Epithelial cell of esophagus (primary cell): ENCODE results near the gene IPCEF1.

ENCODE experiments used
- DNase-seq: peaks from one replicate; pipeline ENCODE4 v3.0.0; 2010; ENCODE audit warnings: low read depth
- H3K4me3 ChIP-seq: 2 replicates; pipeline ENCODE4 v1.5.1; 2011; ENCODE audit warnings: mild to moderate bottlenecking, low read length, control low read depth
- TF ChIP-seq, protein P1 (sequence below): IDR thresholded peaks from 2 replicates; pipeline ENCODE4 v1.5.1; 2011; ENCODE audit warnings: low read depth, mild to moderate bottlenecking, low read length, control low read depth, inconsistent platforms; ENCODE audit not compliant: insufficient read depth; ENCODE audit errors: missing control alignments

Gene IPCEF1

GRCh38 chr6:154363821-154364220 lies 7.2 kb upstream of the IPCEF1 start:
- TF ChIP-seq, protein P1, sequence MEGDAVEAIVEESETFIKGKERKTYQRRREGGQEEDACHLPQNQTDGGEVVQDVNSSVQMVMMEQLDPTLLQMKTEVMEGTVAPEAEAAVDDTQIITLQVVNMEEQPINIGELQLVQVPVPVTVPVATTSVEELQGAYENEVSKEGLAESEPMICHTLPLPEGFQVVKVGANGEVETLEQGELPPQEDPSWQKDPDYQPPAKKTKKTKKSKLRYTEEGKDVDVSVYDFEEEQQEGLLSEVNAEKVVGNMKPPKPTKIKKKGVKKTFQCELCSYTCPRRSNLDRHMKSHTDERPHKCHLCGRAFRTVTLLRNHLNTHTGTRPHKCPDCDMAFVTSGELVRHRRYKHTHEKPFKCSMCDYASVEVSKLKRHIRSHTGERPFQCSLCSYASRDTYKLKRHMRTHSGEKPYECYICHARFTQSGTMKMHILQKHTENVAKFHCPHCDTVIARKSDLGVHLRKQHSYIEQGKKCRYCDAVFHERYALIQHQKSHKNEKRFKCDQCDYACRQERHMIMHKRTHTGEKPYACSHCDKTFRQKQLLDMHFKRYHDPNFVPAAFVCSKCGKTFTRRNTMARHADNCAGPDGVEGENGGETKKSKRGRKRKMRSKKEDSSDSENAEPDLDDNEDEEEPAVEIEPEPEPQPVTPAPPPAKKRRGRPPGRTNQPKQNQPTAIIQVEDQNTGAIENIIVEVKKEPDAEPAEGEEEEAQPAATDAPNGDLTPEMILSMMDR, result no peak
- DNase-seq, result no peak

DNA sequence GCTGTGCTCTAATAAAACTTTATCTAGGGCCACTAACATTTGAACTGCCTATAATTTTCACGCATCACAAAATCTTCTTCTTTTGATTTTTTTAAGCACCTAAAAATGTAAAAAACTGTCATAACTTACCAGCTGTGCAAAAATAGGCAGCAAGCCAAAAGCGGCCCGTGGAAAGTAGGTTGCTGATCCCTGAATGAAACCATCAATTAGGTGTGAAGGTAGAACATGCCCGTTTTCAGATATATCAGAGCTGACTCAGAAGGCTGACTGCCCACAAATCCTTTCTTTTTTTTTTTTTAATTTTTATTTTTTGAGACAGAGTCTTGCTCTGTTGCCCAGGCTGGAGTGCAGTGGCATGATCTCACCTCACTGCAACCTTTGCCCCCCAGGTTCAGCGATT lies 4.9 kb upstream of the IPCEF1 start:
- TF ChIP-seq, protein P1, result no peak
- peak; percentile 6 for DNase-seq
- H3K4me3 ChIP-seq, result no peak overlapping the region

More at GRCh38 chr6:154363821-154364220, 7.2 kb upstream of the IPCEF1 start:
- H3K4me3 ChIP-seq, result no peak overlapping the region

- DNase-seq, result no peak
- TF ChIP-seq, protein P1, result no peak
- H3K4me3 ChIP-seq, result no peak overlapping the region
These were observed 3.9 kb upstream of the IPCEF1 start for GRCh38 chr6:154360476-154360875.

GRCh38 chr6:154359679-154360078 lies 3.1 kb upstream of the IPCEF1 start:
- DNase-seq, result no peak
- no peak overlapping the region for H3K4me3 ChIP-seq
- TF ChIP-seq, protein P1, result no peak

DNA sequence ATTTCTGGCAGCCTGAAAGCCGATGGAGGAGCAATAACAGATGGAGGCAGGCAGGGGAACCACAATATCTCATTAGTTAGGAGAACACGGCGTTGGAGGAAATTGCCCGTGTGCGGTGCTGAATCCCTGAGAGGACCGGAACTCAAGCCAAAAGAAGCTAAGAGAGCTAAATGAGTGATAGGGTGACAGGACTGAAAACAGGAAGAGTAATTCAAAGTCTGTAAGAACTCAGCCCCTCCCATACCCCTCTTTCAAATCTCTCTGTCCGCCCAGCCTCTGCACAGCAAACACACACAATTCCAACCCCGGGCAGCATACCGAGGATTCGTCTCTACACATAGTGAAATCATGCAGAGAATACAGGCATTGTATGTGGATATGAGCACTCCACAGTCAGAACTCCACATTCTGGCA lies 2.6 kb upstream of the IPCEF1 start:
- TF ChIP-seq, protein P1, result no peak
- no peak overlapping the region for H3K4me3 ChIP-seq
- DNase-seq, result no peak

DNA sequence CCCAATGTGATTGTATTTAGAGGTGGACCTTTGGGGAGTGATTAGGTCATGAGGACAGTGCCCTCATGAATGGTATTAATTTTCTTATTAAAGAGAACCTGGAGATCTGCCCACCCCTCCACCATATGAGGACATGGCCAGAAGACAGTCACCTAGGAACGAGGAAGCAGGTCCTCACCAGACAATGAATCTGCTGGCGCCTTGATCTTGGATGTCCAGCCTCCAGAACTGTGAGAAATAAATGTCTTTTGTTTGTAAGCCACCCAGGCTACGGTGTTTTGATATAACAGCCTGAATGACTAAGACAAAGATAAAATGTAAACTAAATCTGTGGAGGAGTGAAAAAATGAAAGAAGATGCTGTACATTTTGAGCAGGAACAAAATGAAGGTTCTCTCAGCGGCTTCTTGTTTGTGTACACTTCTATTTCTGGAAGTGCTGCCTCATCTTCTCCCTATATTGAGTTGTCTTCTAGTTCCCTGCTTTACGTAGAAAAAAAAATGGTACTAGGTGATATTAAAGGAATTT lies 1.5 kb upstream of the IPCEF1 start:
- DNase-seq, result no peak
- no peak overlapping the region for H3K4me3 ChIP-seq
- TF ChIP-seq, protein P1, result no peak

GRCh38 chr6:154356113-154356512 lies 490 bp downstream of the IPCEF1 start:
- DNase-seq, result no peak
- TF ChIP-seq, protein P1, result no peak
- no peak overlapping the region for H3K4me3 ChIP-seq
